ENCODE results near the gene MGAT5. TPM values are rescaled to one million over a fixed set of nuclear protein-coding genes. Genes with fewer than 3 reads are reported as not detected.
"Not testable (repeated sequence)": the region's sequence is repeated elsewhere in the genome, so short reads cannot be mapped to it uniquely, and the experiment has no call there.

MGAT5 gene
- total and polyA plus RNA-seq, 2 donors, result 8.8 to 36.8 TPM

DNA sequence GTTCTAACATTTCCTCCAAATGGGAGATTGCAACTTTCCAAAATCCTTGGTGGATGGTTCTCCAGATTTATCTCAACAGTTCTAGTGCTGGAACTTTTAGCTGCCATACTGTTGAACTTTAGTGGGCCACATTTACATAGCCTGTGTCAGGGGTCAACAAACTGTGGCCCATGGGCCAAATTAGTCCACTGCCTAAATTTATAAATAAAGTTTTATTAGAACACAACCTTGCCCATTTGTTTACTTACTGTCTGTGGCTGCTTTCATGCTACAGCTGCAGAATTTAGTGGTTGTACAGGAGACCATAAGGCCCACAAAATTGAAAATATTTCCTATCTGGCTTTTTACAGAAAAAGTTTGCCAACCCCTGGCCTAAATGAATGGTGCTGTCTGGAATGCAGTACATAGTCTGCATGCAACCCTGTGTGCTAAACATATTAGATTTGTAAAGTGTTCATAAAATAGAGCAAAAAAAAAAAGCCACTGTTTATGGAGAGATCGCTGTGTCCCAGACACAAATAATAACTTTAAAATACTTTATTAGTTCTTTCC, 30.3 kb downstream of the MGAT5 start:
- WGBS, result 98% methylated on average over 1 of the region's 1 CpG
- Histone ChIP-seq H3K4me3 (ENCODE audit: low read length in 2 of 2) (no peak overlapping the region), H3K27ac (ENCODE audit: low read depth in 1 of 2, low read length in 1 of 2) (peak overlapping the region; percentile 74 to 79), H3K27me3 (ENCODE audit: control insufficient read depth in 2 of 2, insufficient read depth in 1 of 2, low read length in 1 of 2) (no peaks in the 10 kb centered on the region), H3K9me3 (ENCODE audit: control insufficient read depth in 2 of 2, insufficient read depth in 1 of 2, low read length in 1 of 2) (no peaks in the 10 kb centered on the region), H3K4me1 (ENCODE audit: control insufficient read depth in 2 of 2, insufficient read depth in 2 of 2, low read length in 2 of 2) (peaks cover 30 to 65% of the 10 kb centered on the region in 2 donors), H3K36me3 (ENCODE audit: control insufficient read depth in 2 of 2, insufficient read depth in 2 of 2, low read length in 1 of 2) (peaks cover 0 to 8% of the 10 kb centered on the region in 2 donors)
- no peak for DNase-seq (ENCODE audit: low read depth in 6 of 9, low spot score in 9 of 9)

- H3K4me3 ChIP-seq (ENCODE audit: low read length in 2 of 2), result no peak overlapping the region
- 71% methylated on average over 2 of the region's 2 CpGs for WGBS
- H3K27ac ChIP-seq (ENCODE audit: low read depth in 1 of 2, low read length in 1 of 2), result peak overlapping the region in 1 of 2 donors; percentile 67
- peak in 1 of 9 donors; percentile 49 for DNase-seq (ENCODE audit: low read depth in 6 of 9, low spot score in 9 of 9)
- no peaks in the 10 kb centered on the region for H3K27me3 ChIP-seq (ENCODE audit: control insufficient read depth in 2 of 2, insufficient read depth in 1 of 2, low read length in 1 of 2)
- H3K4me1 ChIP-seq (ENCODE audit: control insufficient read depth in 2 of 2, insufficient read depth in 2 of 2, low read length in 2 of 2), result peaks cover 39 to 82% of the 10 kb centered on the region in 2 donors
- H3K36me3 ChIP-seq (ENCODE audit: control insufficient read depth in 2 of 2, insufficient read depth in 2 of 2, low read length in 1 of 2), result no peaks in the 10 kb centered on the region
- no peaks in the 10 kb centered on the region for H3K9me3 ChIP-seq (ENCODE audit: control insufficient read depth in 2 of 2, insufficient read depth in 1 of 2, low read length in 1 of 2)
Observed at GRCh38 chr2:134287323-134287722, 33.5 kb downstream of the MGAT5 start.

DNA sequence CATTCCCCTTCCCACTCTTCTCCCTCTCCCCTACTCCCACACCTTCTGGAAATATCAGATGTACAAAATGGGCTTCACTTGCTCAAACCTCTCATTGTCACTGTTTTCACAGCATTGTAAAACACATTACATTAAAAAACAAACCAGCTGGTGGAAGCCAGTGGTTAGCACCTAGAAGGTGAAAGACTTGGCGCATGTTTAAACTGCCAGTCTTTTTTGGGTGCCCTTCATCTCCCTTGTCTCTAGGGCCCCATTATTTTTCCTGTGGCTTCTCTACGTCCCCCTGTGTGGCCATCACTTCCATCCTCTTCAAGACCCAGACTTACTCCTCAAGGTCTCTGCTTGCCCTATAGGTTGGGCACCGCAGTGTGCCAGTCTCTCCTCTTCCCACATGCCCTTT, 34.9 kb downstream of the MGAT5 start:
- Histone ChIP-seq H3K9me3 (ENCODE audit: control insufficient read depth in 2 of 2, insufficient read depth in 1 of 2, low read length in 1 of 2) (no peaks in the 10 kb centered on the region), H3K27me3 (ENCODE audit: control insufficient read depth in 2 of 2, insufficient read depth in 1 of 2, low read length in 1 of 2) (no peaks in the 10 kb centered on the region), H3K36me3 (ENCODE audit: control insufficient read depth in 2 of 2, insufficient read depth in 2 of 2, low read length in 1 of 2) (no peaks in the 10 kb centered on the region), H3K27ac (ENCODE audit: low read depth in 1 of 2, low read length in 1 of 2) (peak overlapping the region; percentile 42 to 82), H3K4me3 (ENCODE audit: low read length in 2 of 2) (no peak overlapping the region), H3K4me1 (ENCODE audit: control insufficient read depth in 2 of 2, insufficient read depth in 2 of 2, low read length in 2 of 2) (peaks cover 37 to 79% of the 10 kb centered on the region in 2 donors)
- WGBS, result 95% methylated on average over 3 of the region's 3 CpGs
- DNase-seq (ENCODE audit: low read depth in 6 of 9, low spot score in 9 of 9), result no peak

DNA sequence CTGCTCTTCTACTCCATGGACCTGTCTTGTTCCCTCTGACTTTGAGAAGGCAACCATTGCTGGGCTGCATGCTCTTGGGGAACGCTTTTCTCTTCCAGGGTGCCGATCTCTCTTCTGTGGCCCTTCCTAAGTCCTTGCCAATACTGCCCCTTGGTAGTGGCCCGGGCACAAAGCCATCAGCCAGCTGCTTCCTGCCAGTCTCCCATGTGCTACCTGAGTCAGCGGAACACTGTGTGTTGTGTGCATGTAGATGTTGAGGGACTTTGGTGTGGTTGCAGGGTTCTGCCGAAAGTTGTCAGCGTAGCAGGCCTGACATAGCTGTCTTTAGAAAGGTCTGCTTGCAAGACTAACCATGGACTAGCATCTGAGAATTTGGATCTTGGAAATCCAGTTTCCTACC, 35.4 kb downstream of the MGAT5 start:
- peaks cover 34 to 79% of the 10 kb centered on the region in 2 donors for H3K4me1 ChIP-seq (ENCODE audit: control insufficient read depth in 2 of 2, insufficient read depth in 2 of 2, low read length in 2 of 2)
- peak overlapping the region; percentile 36 to 82 for H3K27ac ChIP-seq (ENCODE audit: low read depth in 1 of 2, low read length in 1 of 2)
- 90% methylated on average over 6 of the region's 6 CpGs for WGBS

DNA sequence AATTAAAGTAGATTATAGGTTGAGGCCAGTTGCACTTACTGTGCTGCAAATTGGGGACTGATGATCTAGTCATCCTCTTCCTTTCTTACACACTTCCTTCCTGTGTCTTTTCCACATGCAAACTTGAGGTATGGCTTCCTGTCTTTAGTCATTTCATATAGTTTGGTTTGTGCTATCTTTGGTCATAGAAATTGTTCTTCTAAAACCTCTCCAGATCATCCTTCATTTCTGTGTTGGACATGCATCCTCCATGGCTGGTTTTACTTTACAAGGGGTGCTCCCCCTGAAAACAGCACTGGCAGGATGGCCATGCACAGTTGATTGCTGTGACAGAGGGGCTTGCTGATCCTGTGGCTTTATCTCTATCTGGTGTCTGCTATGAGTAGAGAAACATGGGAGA, 36.5 kb downstream of the MGAT5 start:
- peak in 3 of 9 donors; percentile 42 to 75 (median 44) for DNase-seq (ENCODE audit: low read depth in 6 of 9, low spot score in 9 of 9)
- no peak overlapping the region for H3K4me3 ChIP-seq (ENCODE audit: low read length in 2 of 2)
- no peaks in the 10 kb centered on the region for H3K36me3 ChIP-seq (ENCODE audit: control insufficient read depth in 2 of 2, insufficient read depth in 2 of 2, low read length in 1 of 2)
- no peaks in the 10 kb centered on the region for H3K27me3 ChIP-seq (ENCODE audit: control insufficient read depth in 2 of 2, insufficient read depth in 1 of 2, low read length in 1 of 2)
- peak overlapping the region; percentile 79 to 82 for H3K27ac ChIP-seq (ENCODE audit: low read depth in 1 of 2, low read length in 1 of 2)
- H3K9me3 ChIP-seq (ENCODE audit: control insufficient read depth in 2 of 2, insufficient read depth in 1 of 2, low read length in 1 of 2), result no peaks in the 10 kb centered on the region
- peaks cover 34 to 80% of the 10 kb centered on the region in 2 donors for H3K4me1 ChIP-seq (ENCODE audit: control insufficient read depth in 2 of 2, insufficient read depth in 2 of 2, low read length in 2 of 2)

More for the DNA sequence above, 35.4 kb downstream of the MGAT5 start:
- H3K36me3 ChIP-seq (ENCODE audit: control insufficient read depth in 2 of 2, insufficient read depth in 2 of 2, low read length in 1 of 2), result no peaks in the 10 kb centered on the region
- no peak overlapping the region for H3K4me3 ChIP-seq (ENCODE audit: low read length in 2 of 2)
- no peaks in the 10 kb centered on the region for H3K27me3 ChIP-seq (ENCODE audit: control insufficient read depth in 2 of 2, insufficient read depth in 1 of 2, low read length in 1 of 2)
- DNase-seq (ENCODE audit: low read depth in 6 of 9, low spot score in 9 of 9), result peak in 3 of 9 donors; percentile 49 to 82 (median 61)
- no peaks in the 10 kb centered on the region for H3K9me3 ChIP-seq (ENCODE audit: control insufficient read depth in 2 of 2, insufficient read depth in 1 of 2, low read length in 1 of 2)

DNA sequence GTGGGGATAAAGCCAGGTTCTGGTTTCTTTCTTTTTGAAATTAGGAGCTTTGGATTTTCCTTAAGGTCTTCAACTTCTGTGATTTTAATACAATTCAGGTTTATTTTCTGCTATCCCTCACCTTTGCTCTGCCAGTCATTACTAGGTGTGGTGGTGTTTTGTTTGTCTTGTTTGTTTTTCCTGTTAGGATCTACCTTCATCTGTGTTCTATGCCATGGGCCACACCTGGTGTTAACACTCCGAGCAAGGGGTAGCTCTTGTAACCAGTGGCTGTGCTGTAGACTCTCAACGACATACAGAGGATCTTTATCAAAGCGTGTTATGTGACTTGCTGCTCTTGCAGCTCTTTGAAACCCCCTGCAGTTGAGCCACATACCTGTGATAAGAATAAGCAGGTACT, 38.6 kb downstream of the MGAT5 start:
- DNase-seq (ENCODE audit: low read depth in 6 of 9, low spot score in 9 of 9), result no peak
- WGBS, result 78% methylated on average over 3 of the region's 3 CpGs
- H3K4me1 ChIP-seq (ENCODE audit: control insufficient read depth in 2 of 2, insufficient read depth in 2 of 2, low read length in 2 of 2), result peaks cover 31 to 65% of the 10 kb centered on the region in 2 donors
- no peak overlapping the region for H3K4me3 ChIP-seq (ENCODE audit: low read length in 2 of 2)
- H3K9me3 ChIP-seq (ENCODE audit: control insufficient read depth in 2 of 2, insufficient read depth in 1 of 2, low read length in 1 of 2), result no peaks in the 10 kb centered on the region
- H3K27me3 ChIP-seq (ENCODE audit: control insufficient read depth in 2 of 2, insufficient read depth in 1 of 2, low read length in 1 of 2), result no peaks in the 10 kb centered on the region
- H3K27ac ChIP-seq (ENCODE audit: low read depth in 1 of 2, low read length in 1 of 2), result peak overlapping the region in 1 of 2 donors; percentile 27
- H3K36me3 ChIP-seq (ENCODE audit: control insufficient read depth in 2 of 2, insufficient read depth in 2 of 2, low read length in 1 of 2), result no peaks in the 10 kb centered on the region

DNA sequence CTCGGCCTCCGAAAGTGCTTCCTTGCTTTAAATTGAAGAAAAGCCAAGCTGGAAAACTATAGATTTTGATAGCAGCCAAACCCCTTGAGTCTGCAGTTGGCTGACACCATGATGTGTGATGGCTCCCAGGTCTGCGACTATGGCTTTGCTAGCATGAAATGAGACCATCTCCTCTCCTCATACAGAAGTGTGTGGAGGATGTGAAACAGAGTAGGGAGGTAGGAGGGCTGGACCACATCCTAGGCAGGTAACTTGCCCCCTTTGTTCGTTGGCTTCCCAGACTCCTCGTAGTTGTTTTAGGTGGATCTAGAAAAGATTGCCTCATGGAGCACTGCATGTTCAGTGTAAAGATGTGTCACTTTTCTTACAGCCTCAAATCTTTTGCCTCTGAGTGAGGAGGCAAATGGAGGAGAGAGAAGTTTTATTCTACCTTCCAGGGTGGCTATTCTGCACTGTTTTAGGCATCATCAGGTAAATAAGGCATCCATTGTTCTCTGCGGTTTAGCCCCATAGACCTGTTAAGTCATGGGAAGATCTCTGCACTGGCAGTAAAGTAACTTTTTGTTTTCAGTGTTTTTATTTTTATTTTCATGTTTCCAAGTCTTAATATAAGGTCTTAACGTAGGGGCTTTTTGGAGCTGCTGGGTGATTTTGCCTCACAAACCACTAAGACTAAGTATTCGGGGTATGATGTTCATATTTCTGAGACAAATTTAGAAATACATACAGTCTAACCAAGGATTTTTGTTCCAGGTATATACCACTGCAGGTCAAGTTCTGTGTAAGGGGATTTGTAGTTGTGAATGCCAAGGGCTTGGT, 40.1 kb downstream of the MGAT5 start:
- no peak for DNase-seq (ENCODE audit: low read depth in 6 of 9, low spot score in 9 of 9)
- no peak overlapping the region for H3K27ac ChIP-seq (ENCODE audit: low read depth in 1 of 2, low read length in 1 of 2)
- no peaks in the 10 kb centered on the region for H3K27me3 ChIP-seq (ENCODE audit: control insufficient read depth in 2 of 2, insufficient read depth in 1 of 2, low read length in 1 of 2)
- no peak overlapping the region for H3K4me3 ChIP-seq (ENCODE audit: low read length in 2 of 2)
- no peaks in the 10 kb centered on the region for H3K36me3 ChIP-seq (ENCODE audit: control insufficient read depth in 2 of 2, insufficient read depth in 2 of 2, low read length in 1 of 2)
- WGBS, result 95% methylated on average over 8 of the region's 8 CpGs
- H3K9me3 ChIP-seq (ENCODE audit: control insufficient read depth in 2 of 2, insufficient read depth in 1 of 2, low read length in 1 of 2), result no peaks in the 10 kb centered on the region
- H3K4me1 ChIP-seq (ENCODE audit: control insufficient read depth in 2 of 2, insufficient read depth in 2 of 2, low read length in 2 of 2), result peaks cover 24 to 55% of the 10 kb centered on the region in 2 donors

DNA sequence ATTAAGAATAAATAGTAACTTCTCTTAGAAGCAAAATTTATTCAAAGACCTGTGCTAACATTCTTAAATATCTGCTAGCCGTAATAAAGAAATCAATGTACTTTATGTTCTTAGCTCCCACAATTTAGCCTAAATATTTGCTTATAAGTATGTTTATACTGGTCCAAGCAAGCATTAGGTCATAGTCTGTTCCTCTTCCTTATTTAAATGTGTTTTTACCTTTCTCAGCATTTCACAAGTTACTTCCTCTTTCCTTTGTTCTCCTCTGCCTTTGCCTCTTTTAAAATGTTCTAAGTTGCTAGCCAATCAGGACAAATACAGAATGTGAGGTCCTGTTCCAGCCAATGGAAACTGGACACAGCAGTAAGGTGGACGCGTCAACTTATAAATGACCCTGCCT, 40.7 kb downstream of the MGAT5 start:
- H3K27ac ChIP-seq (ENCODE audit: low read depth in 1 of 2, low read length in 1 of 2); H3K9me3 ChIP-seq (ENCODE audit: control insufficient read depth in 2 of 2, insufficient read depth in 1 of 2, low read length in 1 of 2); H3K36me3 ChIP-seq (ENCODE audit: control insufficient read depth in 2 of 2, insufficient read depth in 2 of 2, low read length in 1 of 2); H3K27me3 ChIP-seq (ENCODE audit: control insufficient read depth in 2 of 2, insufficient read depth in 1 of 2, low read length in 1 of 2); H3K4me3 ChIP-seq (ENCODE audit: low read length in 2 of 2); DNase-seq (ENCODE audit: low read depth in 6 of 9, low spot score in 9 of 9): not testable (repeated sequence)
- 94% methylated on average over 3 of the region's 3 CpGs for WGBS
- peaks cover 19 to 48% of the 10 kb centered on the region in 2 donors for H3K4me1 ChIP-seq (ENCODE audit: control insufficient read depth in 2 of 2, insufficient read depth in 2 of 2, low read length in 2 of 2)

DNA sequence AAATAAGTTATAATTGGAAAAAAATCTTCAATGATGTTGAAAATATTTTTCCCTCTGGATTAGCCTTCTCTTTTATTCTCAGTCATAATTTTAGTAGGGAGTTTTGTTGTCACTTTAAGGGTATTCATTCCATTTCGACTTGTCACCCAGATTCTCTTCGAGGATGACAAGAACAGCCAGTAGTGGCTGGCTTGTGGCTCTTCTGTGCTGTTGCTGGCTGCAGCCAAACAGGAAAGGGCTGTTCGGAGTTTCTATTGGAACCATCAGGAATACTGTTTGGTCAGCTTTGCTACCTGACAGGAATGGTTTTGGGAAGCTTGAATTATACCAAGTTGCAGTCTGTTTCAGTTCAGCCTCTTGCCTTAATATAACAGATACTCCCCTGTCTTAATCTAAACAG, 41.6 kb downstream of the MGAT5 start:
- 96% methylated on average over 3 of the region's 3 CpGs for WGBS
- Histone ChIP-seq H3K4me1 (ENCODE audit: control insufficient read depth in 2 of 2, insufficient read depth in 2 of 2, low read length in 2 of 2) (peaks cover 11 to 40% of the 10 kb centered on the region in 2 donors), H3K36me3 (ENCODE audit: control insufficient read depth in 2 of 2, insufficient read depth in 2 of 2, low read length in 1 of 2) (no peaks in the 10 kb centered on the region), H3K27me3 (ENCODE audit: control insufficient read depth in 2 of 2, insufficient read depth in 1 of 2, low read length in 1 of 2) (no peaks in the 10 kb centered on the region), H3K4me3 (ENCODE audit: low read length in 2 of 2) (no peak overlapping the region), H3K9me3 (ENCODE audit: control insufficient read depth in 2 of 2, insufficient read depth in 1 of 2, low read length in 1 of 2) (no peaks in the 10 kb centered on the region), H3K27ac (ENCODE audit: low read depth in 1 of 2, low read length in 1 of 2) (no peak overlapping the region)
- DNase-seq (ENCODE audit: low read depth in 6 of 9, low spot score in 9 of 9), result no peak
